Progenitor cell of endocrine pancreas (in vitro differentiated cells): ENCODE measurements around the gene FCRL2. TPM values are rescaled to one million over a fixed set of nuclear protein-coding genes. Genes with fewer than 3 reads are reported as not detected.

ENCODE experiments used
- DNase-seq: peaks from one replicate; pipeline ENCODE4 v3.0.0; 2021; ENCODE audit warnings: low spot score; ENCODE audit not compliant: unreplicated experiment
- H3K27ac Mint-ChIP-seq: 2 replicates; pipeline ENCODE4 v1.8.0; 2021; ENCODE audit warnings: mild to moderate bottlenecking, moderate library complexity, mixed read lengths
- H3K27me3 Mint-ChIP-seq: 2 replicates; pipeline ENCODE4 v1.8.0; 2021; ENCODE audit warnings: mixed read lengths
- H3K36me3 Mint-ChIP-seq: 2 replicates; pipeline ENCODE4 v1.8.0; 2022; ENCODE audit warnings: mixed read lengths; ENCODE audit not compliant: insufficient read depth
- H3K4me1 Mint-ChIP-seq: 2 replicates; pipeline ENCODE4 v1.8.0; 2021; ENCODE audit warnings: low read depth, mixed read lengths
- H3K4me3 Mint-ChIP-seq: 2 replicates; pipeline ENCODE4 v1.8.0; 2021; ENCODE audit warnings: low read depth, mild to moderate bottlenecking, moderate library complexity, mixed read lengths
- H3K9me3 Mint-ChIP-seq: 2 replicates; pipeline ENCODE4 v1.8.0; 2021; ENCODE audit warnings: low read depth, mixed read lengths
- total RNA-seq: library from RNA; stranded (reverse); gene quantifications from 2 replicates; pipeline ENCODE4 v1.2.1, GENCODE V29; 2021
- TF ChIP-seq, protein P1 (sequence below): fragments of 200-600 bp; sonication (generic); IDR thresholded peaks from one replicate; pipeline ENCODE4 v1.5.0; 2021; ENCODE audit warnings: antibody characterized with exemption, mild to moderate bottlenecking; ENCODE audit not compliant: unreplicated experiment

FCRL2 gene
- total RNA-seq, 1 donor from 2014 or later = not detected

DNA sequence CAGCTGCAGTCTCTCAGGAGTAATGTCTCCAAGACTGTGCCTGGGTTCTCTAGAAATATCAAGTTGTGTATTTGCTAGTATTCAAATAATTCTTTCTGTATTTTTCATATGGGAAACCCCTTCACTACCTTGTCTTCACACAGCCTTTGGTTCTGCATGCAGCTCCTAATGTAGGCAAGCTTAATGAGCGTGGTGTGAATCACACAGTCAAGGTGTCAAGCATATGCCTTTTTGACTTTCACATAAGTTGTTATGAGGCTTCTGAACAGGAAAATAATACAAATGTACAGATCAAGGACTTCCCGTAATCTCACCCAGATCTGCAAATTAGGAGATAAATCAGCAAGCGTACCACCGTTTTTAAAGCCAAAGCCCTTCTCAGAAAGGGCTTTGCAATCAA is 76.2 kb downstream of the FCRL2 start, which contains the start of gene FCRL3:
Gene FCRL3 (minus strand): TSS at position 38 of the 400 bp plus-strand sequence. CDS start 280 bp downstream, outside the sequence.
- no peaks in the 10 kb centered on the region for H3K36me3 Mint-ChIP-seq
- H3K27me3 Mint-ChIP-seq = peaks cover 13% of the 10 kb centered on the region

DNA sequence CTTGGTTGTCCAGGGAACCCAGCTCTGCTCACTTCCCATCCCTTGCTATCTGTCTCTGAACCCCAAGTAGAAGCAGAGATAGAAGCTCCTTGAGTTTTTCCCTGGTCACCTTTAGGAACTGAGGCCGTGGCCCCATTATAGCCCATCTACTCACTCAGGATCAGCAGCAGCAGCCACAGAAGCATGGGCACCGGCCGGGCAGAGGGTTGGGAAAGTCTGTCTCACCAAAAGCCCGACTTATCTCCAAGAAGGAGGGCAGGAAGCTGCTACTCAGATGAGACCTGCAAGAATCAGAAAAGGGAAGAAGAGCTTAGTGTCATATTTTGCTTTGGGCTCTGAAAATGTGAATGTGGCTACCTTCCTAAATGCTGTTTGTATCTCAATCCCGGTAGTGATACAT is 76.6 kb downstream of the FCRL2 start:
- no peaks in the 10 kb centered on the region for H3K9me3 Mint-ChIP-seq
- no peaks in the 10 kb centered on the region for H3K36me3 Mint-ChIP-seq
- H3K27me3 Mint-ChIP-seq = peaks cover 13% of the 10 kb centered on the region
- no peak overlapping the region for H3K27ac Mint-ChIP-seq
- no peak overlapping the region for H3K4me3 Mint-ChIP-seq
- no peak for DNase-seq
- TF ChIP-seq, protein P1, sequence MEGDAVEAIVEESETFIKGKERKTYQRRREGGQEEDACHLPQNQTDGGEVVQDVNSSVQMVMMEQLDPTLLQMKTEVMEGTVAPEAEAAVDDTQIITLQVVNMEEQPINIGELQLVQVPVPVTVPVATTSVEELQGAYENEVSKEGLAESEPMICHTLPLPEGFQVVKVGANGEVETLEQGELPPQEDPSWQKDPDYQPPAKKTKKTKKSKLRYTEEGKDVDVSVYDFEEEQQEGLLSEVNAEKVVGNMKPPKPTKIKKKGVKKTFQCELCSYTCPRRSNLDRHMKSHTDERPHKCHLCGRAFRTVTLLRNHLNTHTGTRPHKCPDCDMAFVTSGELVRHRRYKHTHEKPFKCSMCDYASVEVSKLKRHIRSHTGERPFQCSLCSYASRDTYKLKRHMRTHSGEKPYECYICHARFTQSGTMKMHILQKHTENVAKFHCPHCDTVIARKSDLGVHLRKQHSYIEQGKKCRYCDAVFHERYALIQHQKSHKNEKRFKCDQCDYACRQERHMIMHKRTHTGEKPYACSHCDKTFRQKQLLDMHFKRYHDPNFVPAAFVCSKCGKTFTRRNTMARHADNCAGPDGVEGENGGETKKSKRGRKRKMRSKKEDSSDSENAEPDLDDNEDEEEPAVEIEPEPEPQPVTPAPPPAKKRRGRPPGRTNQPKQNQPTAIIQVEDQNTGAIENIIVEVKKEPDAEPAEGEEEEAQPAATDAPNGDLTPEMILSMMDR = no peak
- H3K4me1 Mint-ChIP-seq = no peaks in the 10 kb centered on the region

More for the DNA sequence above, 76.2 kb downstream of the FCRL2 start, which contains the start of gene FCRL3:
- no peaks in the 10 kb centered on the region for H3K9me3 Mint-ChIP-seq
- no peaks in the 10 kb centered on the region for H3K4me1 Mint-ChIP-seq
- DNase-seq = no peak
- TF ChIP-seq, protein P1 = no peak
- no peak within 1 kb of the TSS for H3K4me3 Mint-ChIP-seq
- H3K27ac Mint-ChIP-seq = no peak within 1 kb of the TSS

DNA sequence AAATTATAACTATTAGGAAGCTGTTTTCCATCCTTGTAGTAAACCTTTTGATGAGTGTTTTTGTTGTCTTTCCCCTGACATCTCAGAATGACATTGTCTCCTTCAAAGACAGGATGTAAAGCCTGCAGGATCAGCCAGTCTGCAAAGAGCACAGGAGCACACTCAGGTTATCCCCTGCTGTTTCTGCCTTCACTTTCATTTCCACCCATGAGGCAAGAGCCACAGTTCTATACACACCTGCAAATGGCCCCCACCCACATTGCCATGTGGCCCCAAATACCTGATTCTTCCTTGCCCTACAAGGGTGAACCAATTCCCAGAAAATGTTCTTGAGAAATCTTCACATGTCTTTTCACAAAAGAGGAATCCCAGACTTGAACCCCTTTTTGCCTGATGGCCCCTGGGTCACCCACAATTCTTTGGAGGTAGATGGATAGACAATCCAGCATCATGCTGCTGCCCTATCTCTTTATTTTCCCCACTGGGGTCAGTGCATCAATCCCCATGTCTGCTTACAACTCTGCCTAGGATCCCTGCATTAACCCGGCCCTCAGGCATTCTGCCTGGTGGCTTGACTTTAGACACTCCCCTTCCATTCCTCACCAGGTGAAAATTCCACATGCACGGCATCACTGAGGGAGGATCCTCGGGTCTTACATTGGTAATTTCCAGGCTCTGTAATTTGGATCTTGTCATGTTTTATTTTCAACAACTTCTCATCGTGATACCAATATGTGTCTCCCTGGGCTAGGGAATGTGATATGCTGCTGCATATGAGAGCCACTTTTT is 79.0 kb downstream of the FCRL2 start:
- H3K4me3 Mint-ChIP-seq = no peak overlapping the region
- no peak for DNase-seq
- H3K4me1 Mint-ChIP-seq = no peaks in the 10 kb centered on the region
- TF ChIP-seq, protein P1 = no peak
- H3K36me3 Mint-ChIP-seq = no peaks in the 10 kb centered on the region
- H3K9me3 Mint-ChIP-seq = no peaks in the 10 kb centered on the region
- peaks cover 13% of the 10 kb centered on the region for H3K27me3 Mint-ChIP-seq
- H3K27ac Mint-ChIP-seq = no peak overlapping the region

DNA sequence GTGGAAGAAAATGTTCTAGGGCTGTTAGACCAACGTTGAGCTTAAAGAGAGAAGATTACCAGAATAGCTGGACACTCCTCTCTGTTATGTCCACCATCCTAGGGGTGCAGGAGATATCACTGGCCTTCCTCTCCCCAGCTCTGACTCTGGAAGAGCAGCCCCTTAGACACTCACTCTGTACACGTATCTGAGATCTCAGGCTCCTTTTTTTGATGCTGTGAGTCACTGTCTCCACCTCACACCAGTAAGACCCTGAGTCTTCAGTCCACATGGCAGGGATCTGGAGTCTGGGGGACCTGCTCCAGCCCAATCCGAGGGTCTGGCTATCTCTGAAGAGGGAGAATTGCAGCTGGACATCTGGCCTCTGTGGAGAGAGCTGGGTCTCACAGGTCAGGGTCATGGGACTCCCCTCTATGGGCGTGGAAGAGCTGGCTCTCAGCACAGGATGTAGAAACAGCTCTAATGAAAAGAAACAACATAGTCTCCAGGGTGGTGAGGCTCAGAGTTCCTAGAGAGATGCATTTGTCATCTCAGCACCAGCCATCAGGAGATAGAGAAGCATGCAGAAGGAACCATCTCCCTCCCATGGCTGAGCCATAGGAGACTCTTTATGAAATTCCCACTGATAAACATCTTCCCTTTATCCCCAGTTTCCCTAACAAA is 79.8 kb downstream of the FCRL2 start:
- Mint-ChIP-seq H3K4me1 (no peaks in the 10 kb centered on the region), H3K27ac (no peak overlapping the region), H3K9me3 (no peaks in the 10 kb centered on the region), H3K36me3 (no peaks in the 10 kb centered on the region), H3K27me3 (peaks cover 13% of the 10 kb centered on the region), H3K4me3 (no peak overlapping the region)
- DNase-seq = no peak
- TF ChIP-seq, protein P1 = no peak

Other genes with a start within 250 kb of the FCRL2 start
- not detected in 2 replicates for gene FCRL5, start 224.6 kb downstream of the FCRL2 start, total RNA-seq
- not detected in 2 replicates for gene FCRL4, start 179.0 kb downstream of the FCRL2 start, total RNA-seq
- not detected in 2 replicates for gene FCRL3, start 76.4 kb downstream of the FCRL2 start, total RNA-seq
- not detected in 2 replicates for gene FCRL1, start 43.0 kb upstream of the FCRL2 start, total RNA-seq
- gene CD5L, start 64.7 kb upstream of the FCRL2 start, total RNA-seq = not detected in 2 replicates
- gene KIRREL1, start 216.5 kb upstream of the FCRL2 start, total RNA-seq = 43.8 and 46.3 TPM in 2 replicates